ENCODE measurements around the gene FMNL2. TPM values are rescaled to one million over a fixed set of nuclear protein-coding genes. Genes with fewer than 3 reads are reported as not detected.
A peak's percentile ranks its signal among the peaks of the same experiment; 100 is the strongest.

The FMNL2 gene
- total RNA-seq, 1 donor from 2014 or later: 6.4 TPM

DNA sequence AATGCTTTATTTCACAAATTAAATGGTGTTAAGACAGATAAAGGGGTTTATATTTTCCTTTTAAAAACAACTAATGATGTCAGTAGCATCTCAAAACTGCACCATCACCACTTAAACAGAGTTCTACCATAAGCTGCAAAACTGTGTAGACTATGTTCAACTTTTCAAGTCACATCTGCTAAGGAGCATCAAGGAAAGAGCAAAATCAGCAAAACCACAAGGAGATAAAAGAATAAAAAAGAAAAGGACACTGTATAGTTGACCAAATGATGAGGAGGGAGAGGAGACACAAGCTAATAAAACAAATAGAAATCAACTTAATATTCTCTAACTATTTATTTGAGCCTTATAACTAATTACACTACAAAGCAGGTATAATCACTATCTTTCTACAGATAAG is 348.4 kb downstream of the FMNL2 start:
- intact Hi-C loops (cut with micrococcal nuclease): no loop called here
- no peak for ATAC-seq
- DNase-seq: no peak

DNA sequence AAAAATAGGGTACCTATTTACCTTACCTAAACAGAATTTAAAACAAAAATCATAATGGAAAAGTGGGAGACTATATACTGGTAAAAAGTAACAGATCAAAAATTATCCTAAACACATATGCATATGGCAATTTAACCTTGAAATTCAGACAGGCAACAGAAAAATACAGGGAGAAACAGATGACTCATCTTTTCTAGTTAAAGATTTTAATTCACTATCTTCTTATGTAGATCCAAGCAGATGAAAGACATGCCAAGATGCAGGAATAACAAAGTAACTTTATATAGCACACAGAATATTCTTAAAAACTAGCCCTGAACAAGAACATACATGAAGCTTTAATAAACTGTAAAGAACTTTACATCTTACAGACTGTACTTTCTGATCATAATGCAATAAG is 351.3 kb downstream of the FMNL2 start:
- ATAC-seq (no peak), DNase-seq (no peak)
- intact Hi-C loops (cut with micrococcal nuclease): no loop called here

DNA sequence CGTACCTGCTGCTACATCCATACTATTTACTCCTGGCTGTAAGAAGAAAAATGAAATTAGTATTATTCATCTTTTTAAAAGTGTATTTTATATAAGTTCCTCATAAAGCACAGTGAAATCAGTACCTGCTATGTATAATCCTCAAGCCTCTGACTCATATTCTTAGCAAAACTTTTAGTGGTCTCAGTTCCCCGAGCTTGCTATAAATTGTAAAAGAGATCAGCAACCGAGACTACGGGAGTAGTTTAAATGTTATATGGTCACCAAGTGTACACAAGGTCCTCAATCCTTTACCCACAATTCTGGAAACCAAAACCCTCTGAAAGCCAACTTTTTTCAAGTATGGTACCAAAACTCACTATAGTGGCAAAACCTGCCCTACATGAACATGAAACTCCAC is 358.1 kb downstream of the FMNL2 start:
- intact Hi-C loops (cut with micrococcal nuclease): no loop called here
- DNase-seq: no peak
- ATAC-seq: no peak

DNA sequence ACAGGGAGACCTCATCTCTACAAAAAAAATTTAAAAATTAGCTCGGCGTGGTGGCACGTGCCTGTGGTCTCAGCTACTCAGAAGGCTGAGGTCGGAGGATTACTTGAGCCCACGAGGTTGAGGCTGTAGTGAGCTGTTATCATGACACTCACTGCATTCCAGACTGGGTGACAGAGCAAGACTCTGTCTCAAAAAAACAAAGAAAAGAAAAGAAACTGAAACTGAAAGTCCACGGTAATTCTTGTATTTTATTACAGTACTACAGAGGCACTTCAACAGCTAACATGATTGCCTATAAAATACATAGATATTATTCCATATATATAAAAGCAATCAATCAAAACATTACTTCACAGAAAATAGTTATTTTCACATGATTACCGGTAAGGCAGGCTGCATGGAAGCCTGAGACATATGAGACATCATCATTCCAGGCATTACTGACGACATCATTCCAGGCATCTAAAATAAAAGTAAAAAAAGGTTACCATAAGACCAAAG is 359.2 kb downstream of the FMNL2 start:
- intact Hi-C loops (cut with micrococcal nuclease): no loop called here
- DNase-seq (no peak), ATAC-seq (peak; percentile 33)

DNA sequence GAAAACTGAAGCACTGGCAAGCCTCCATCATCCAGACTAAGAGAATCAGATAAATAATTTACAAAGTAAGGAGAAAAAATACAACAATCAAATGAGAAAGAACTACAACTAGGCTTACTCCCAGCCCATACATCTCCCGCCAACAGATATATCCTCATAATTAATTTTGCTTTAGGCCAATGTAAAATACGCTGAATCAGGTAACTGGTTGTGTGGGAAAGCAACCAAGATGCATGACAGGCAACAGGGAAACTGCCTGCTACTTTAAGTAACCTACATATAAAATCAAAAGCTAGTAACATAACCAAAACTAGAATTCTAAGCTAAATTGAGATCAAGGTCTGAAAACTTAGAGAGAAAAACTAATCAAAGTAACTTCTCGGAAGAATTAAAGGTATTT is 360.8 kb downstream of the FMNL2 start:
- ATAC-seq: no peak
- DNase-seq: no peak
- intact Hi-C loops (cut with micrococcal nuclease): no loop called here

DNA sequence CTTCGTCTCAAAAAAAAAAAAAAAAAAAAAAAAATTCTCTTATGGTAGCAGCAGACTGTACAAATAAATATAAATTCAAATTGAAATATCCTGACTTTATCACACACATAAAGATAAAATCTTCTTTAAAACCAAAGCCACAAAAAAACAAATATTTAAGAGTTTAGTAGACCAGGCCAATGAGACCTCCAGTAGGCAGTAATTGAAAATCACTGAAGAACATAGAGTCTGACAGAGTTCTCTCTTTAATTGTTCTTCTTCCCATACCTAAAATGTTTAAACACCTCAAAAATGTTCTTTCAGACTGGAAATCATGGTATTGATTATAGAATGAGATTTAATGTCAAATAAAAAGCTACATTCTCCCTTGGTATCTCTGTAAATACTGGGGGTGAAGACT is 361.5 kb downstream of the FMNL2 start:
- ATAC-seq (no peak), DNase-seq (no peak)
- intact Hi-C loops (cut with micrococcal nuclease): no loop called here

Other genes with a start within 250 kb of the FMNL2 start
- gene CACNB4, start 236.1 kb upstream of the FMNL2 start, total RNA-seq: 0.32 TPM
- 24.1 TPM for gene STAM2, start 159.4 kb upstream of the FMNL2 start, total RNA-seq

All from left ventricle myocardium superior (tissue), 1 donor.